Muscle of arm (tissue), 14 donors: Measurements from ENCODE around the gene OOSP4B. TPM values are rescaled to one million over a fixed set of nuclear protein-coding genes. Genes with fewer than 3 reads are reported as not detected.
"Not testable (repeated sequence)": the region's sequence is repeated elsewhere in the genome, so short reads cannot be mapped to it uniquely, and the experiment has no call there.

Experiments
- DNase-seq: peaks from one replicate; pipeline ENCODE4 v3.0.0-alpha.2; 2013
- long read RNA-seq, 11 donors: transcript quantifications; one replicate each; lab custom pipeline, GENCODE V29; 2026
- polyA plus RNA-seq, 12 donors: library from polyadenylated mRNA; unstranded; fragments of 120-200 nt; gene quantifications; one replicate each; pipeline ENCODE4 v1.2.1, GENCODE V29; 2013; ENCODE audit not compliant: insufficient read length in 12 of 12

The OOSP4B gene
- polyA plus RNA-seq, result not detected
- long read RNA-seq, donor 1, result 0 reads
- long read RNA-seq, donor 2, result 0 reads
- long read RNA-seq, donor 3, result 0 reads
- long read RNA-seq, donor 4, result 0 reads
- long read RNA-seq, donor 5, result 0 reads
- long read RNA-seq, donor 6, result 0 reads
- long read RNA-seq, donor 7, result 0 reads
- long read RNA-seq, donor 8, result 0 reads
- long read RNA-seq, donor 9, result 0 reads
- long read RNA-seq, donor 10, result 0 reads
- long read RNA-seq, donor 11, result 0 reads

DNA sequence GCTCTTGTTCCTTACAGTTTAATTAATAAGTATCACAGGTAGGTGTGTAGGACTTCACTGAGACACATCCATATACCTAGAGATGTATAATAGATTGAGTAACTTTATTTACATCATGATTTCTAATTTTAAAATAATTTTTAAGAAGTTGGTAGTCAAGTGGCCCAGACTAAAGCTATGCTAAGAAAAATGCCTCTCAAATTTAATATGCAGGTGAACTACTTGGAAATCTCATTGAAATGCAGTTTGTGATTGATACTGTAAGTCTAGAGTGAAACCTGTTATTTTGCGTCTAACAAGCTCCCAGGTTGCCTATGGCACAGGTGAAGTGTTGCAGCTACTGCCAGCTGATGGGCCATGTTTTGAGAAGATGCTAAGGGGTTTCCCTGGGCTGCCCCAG is at the start of gene OOSP4B:
Gene OOSP4B, plus strand, starts transcription at position 301 of the 400 bp plus-strand sequence.
- DNase-seq, result no peak

DNA sequence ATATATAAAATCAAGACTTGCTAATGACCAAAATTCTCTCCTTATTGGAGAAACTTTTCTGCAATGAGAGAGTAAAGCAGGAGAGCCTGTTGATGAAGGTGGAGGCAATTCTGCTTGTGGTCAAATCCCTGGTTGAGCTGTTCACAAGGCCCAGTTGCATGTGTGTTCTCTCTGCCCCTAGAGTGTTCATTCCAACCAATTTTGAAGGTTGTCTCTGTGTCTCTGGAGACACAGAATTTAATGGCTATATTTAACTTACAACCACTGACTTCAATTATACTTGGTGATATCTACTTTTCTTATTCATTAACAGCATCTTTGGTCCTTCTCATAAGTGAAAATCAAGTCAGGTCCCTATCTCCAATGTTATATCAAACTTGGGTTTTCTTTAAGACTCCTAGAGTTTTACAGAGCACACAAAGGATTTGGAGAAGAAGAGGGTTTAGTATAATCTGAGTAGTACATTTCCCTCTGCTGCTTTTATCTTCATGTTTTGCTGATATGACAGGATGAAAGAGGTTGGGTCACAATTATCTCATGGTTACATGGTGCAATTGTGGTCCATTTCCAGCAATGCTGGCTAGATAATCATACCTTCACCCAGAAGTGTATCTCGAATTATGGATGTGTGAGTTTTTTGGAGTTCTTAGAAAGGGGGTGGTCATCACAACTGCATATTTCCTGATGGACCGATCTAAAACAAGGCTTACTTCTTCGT is 49.1 kb upstream of the OOSP4B start:
- DNase-seq, result no peak

GRCh38 chr11:59968395-59968783 is 48.6 kb upstream of the OOSP4B start:
- no peak for DNase-seq

DNA sequence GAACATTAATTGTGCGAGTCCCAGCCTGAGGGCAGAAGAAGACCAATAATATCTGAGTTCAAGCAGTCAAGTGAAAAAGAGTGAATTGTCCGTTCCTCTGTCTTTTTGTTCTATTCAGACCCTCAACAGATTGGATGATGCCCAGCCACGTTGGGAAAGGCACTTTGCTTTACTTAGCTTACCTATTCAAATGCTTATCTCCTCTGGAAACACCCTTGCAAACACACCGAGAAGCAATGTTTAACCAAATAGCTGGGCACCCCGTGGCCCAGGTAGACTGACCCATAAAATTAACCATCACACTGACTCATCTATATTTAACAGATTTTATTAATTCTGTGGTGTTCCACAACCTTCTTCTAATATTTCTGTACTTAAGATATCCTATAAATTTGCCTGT is 43.9 kb upstream of the OOSP4B start:
- no peak for DNase-seq

- no peak for DNase-seq
Observed at GRCh38 chr11:59981106-59981770, 35.7 kb upstream of the OOSP4B start.

- DNase-seq, result not testable (repeated sequence)
Observed at GRCh38 chr11:59982037-59982436, 34.9 kb upstream of the OOSP4B start.

- no peak for DNase-seq
Observed at GRCh38 chr11:59983212-59983611, 33.8 kb upstream of the OOSP4B start.

- DNase-seq, result no peak
Observed at GRCh38 chr11:59984368-59984767, 32.6 kb upstream of the OOSP4B start.

GRCh38 chr11:59990421-59990820 is 26.6 kb upstream of the OOSP4B start:
- DNase-seq, result no peak

- no peak for DNase-seq
Observed at GRCh38 chr11:59992425-59992824, 24.6 kb upstream of the OOSP4B start.

DNA sequence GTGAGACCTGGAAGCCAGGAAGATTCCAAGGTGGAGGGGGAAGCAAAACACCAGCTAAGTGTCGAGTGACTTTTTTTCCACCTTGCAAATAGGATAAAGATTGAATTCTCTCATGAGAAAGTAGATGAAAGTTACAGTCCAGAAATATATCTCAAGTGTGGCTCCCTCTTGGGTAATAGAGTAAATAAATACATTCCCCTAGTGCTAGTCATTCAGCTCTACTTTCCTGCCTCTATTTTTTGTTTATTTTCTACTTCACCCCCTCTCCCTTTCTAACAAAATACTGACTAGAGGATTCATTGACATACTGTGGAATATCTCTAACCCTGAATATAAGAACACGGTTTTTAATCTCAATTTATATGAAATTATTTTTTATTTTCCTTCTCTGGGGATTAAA is 19.2 kb upstream of the OOSP4B start:
- no peak for DNase-seq

DNA sequence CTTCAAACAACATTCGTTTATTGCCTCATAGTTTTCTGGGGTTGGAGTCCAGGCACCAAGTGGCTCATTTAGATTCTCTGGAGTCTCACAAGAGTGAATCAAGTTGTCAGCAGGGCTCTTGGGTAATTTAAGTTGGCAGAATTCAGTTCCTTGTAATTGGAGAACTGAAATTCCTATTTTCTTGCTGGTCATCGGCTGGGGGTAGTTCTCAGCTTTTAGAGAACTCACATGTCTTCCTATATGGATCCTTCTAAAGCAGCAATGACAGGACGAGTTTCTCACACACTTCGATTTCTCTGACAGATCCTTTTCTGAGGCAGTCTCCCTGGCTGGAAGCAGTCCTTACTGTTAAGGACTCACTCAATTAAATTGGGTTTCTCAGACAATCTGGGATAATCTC is 17.3 kb upstream of the OOSP4B start:
- DNase-seq, result no peak

DNA sequence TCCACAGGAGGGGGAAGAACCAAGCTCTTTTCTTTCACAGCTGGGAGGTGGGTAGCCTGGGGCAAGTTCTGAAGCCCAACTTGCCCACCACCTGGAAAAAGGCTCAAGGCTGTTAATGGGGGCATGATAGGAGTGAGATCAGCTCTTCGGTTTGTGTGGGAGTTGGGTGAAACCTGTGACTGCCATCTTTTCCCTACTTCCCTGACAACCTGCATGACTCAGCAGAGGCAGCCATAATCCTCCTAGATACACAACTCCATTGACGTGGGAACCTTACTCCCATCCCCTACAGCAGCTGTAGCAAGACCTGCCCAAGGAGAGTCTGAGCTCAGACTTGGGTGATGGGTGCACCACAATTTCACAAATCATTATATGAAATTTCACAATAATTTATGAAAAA is 13.3 kb upstream of the OOSP4B start:
- no peak for DNase-seq

- no peak for DNase-seq
Observed at GRCh38 chr11:60005360-60005759, 11.6 kb upstream of the OOSP4B start.

- no peak for DNase-seq
Observed at GRCh38 chr11:60018058-60018457, 1.1 kb downstream of the OOSP4B start.

DNA sequence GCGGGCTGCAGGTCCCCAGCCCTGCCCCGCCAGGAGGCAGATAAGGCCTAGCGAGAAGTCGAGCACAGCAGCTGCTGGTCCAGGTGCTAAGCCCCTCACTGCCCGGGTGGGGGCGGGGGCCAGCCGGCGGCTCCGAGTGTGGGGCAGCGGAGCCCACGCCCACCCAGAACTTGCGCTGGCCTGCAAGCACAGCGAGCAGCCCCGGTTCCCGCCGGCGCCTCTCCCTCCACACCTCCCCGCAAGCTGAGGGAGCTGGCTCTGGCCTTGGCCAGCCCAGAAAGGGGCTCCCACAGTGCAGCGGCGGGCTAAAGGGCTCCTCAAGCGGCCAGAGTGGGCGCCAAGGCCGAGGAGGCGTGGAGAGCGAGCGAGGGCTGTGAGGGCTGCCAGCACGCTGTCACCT is 3.4 kb downstream of the OOSP4B start:
- DNase-seq, result not testable (repeated sequence)

DNA sequence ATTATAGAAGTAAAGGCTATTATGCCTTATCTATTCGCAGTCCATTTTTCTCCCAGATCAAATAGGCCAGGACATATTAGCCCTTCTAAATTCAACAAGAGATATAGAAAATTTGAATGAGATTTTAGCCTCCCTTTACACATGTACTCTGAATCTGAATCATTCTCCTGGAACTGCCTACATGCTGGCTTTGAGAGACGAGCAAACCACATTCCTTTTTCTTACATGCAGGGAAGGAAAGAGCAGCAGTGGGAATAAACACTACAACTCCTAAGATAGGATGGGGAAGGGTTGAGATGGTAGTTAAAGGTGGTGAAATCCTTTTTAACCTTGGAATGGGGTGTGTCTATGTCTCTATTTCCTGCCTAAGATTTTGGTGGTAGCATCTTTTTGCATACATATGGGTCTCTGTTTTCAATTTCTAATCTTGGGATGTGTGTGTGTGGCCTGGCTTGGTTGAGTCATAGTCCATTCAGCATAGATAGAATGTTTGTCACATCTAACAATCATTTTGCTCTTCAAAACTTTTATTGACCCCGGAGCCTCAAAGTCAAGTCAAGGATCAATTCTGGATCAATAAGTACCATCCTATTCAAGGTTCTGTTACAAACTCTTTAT is 12.1 kb downstream of the OOSP4B start:
- no peak for DNase-seq

- no peak for DNase-seq
Observed at GRCh38 chr11:60040109-60040508, 23.1 kb downstream of the OOSP4B start, which contains the start of gene OOSP2. Gene OOSP2, plus strand, starts transcription at chr11:60040409. Its CDS starts 51 bp downstream, at chr11:60040460.

GRCh38 chr11:60050422-60050821 is 33.4 kb downstream of the OOSP4B start:
- DNase-seq, result not testable (repeated sequence)

GRCh38 chr11:60050839-60051238 is 33.9 kb downstream of the OOSP4B start:
- DNase-seq, result not testable (repeated sequence)

GRCh38 chr11:60056349-60056969 is 39.5 kb downstream of the OOSP4B start, which contains the start of gene MS4A3:
Gene MS4A3, plus strand, starts transcription at chr11:60056665. Its CDS starts 4,496 bp downstream, at chr11:60061161.
- no peak for DNase-seq

- no peak for DNase-seq
Observed at GRCh38 chr11:60059052-60059451, 42.1 kb downstream of the OOSP4B start.
